ENCODE results near the gene IER3.

GRCh38 chr6:30741063-30741779 lies 3.1 kb downstream of the IER3 start:
- TF ChIP-seq RAD21 (CRISPR knock-in tag; conservative IDR thresholded peaks at IDR 0.05 in 1 of 2, IDR thresholded peaks at IDR 0.05 in 1 of 2): no peak
- TF ChIP-seq E2F1 (CRISPR knock-in tag; IDR thresholded peaks at IDR 0.05): no peak
- no peak; a peak in 1 of 6 replicates for TF ChIP-seq CTCF (IDR thresholded peaks at IDR 0.05 in 2 of 3, conservative IDR thresholded peaks at IDR 0.05 in 1 of 3; ENCODE audit: insufficient read depth in 2 of 3, low read depth in 1 of 3, low read length in 3 of 3)
- no peak for TF ChIP-seq YBX1 (IDR thresholded peaks at IDR 0.05)
- TF ChIP-seq NBN (IDR thresholded peaks at IDR 0.05; ENCODE audit: low read depth): no peak
- TF ChIP-seq JUND (IDR thresholded peaks at IDR 0.05; ENCODE audit: borderline replicate concordance, low read depth, low read length): no peak
- no peak for TF ChIP-seq JUND (tag; IDR thresholded peaks at IDR 0.05; ENCODE audit: borderline replicate concordance, low read depth, low read length)
- no peak for TF ChIP-seq EZH2 (IDR thresholded peaks at IDR 0.05; ENCODE audit: borderline replicate concordance, low read depth, low read length)
- TF ChIP-seq CREB1 (IDR thresholded peaks at IDR 0.05): no peak
- no peak for TF ChIP-seq CREB1 (CRISPR knock-in tag; IDR thresholded peaks at IDR 0.05)
- TF ChIP-seq TAF15 (IDR thresholded peaks at IDR 0.05; ENCODE audit: low read depth, low read length): no peak
